ENCODE results near the gene FKBP3. TPM values are rescaled to one million over a fixed set of nuclear protein-coding genes. Genes with fewer than 3 reads are reported as not detected.
A peak's percentile ranks its signal among the peaks of the same experiment; 100 is the strongest.

Gene FKBP3
- total and polyA plus RNA-seq, 2 experiments from 2014 or later: 114 to 699 TPM

DNA sequence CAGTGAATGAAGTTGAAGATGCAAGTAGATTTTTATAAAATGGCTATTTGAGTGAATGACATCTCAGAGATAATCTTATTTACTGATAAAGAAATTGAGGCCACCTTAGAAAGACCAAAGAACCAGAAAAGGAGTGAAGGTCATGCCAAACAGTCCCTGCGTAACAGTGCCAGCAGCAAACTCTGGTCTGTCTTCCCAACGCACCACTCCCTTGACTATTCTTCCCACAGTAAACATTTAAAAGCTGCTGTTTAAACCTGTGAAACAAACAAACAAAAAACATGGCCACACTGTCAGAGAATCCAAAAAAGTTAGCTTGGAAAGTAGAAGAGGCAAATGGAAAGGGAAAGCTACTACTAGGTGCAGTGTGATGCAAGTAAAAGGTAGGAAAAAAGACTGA lies 51.9 kb downstream of the FKBP3 start:
- Histone ChIP-seq H3K4me3 (no peak overlapping the region), H3K36me3 (ENCODE audit: insufficient read depth) (no peaks in the 10 kb centered on the region), H3K27ac (ENCODE audit: low read depth) (no peak overlapping the region; the same call in 1 of the 2 replicates), H3K9me2 (ENCODE audit: insufficient read depth) (no peaks in the 10 kb centered on the region), H2AFZ (peak overlapping the region; percentile 83; the same call in 1 of the 2 replicates), H3F3A (replicated peaks; ENCODE audit: low read depth) (no peaks in the 10 kb centered on the region), H4K20me1 (replicated peaks; ENCODE audit: insufficient read depth) (peaks cover 18% of the 10 kb centered on the region), H3K27me3 (ENCODE audit: insufficient read depth) (no peaks in the 10 kb centered on the region), H3K79me2 (replicated peaks; ENCODE audit: insufficient read depth) (peaks cover 34% of the 10 kb centered on the region), H3K4me2 (no peak overlapping the region), H3K4me1 (ENCODE audit: insufficient read depth) (no peaks in the 10 kb centered on the region; the same call in 1 of the 2 replicates)
- Mint-ChIP-seq H3K27ac (no peak overlapping the region), H3K9me3 (peaks cover 5% of the 10 kb centered on the region; the same call in 2 of the 3 replicates), H3K36me3 (ENCODE audit: low read depth) (peaks cover 3% of the 10 kb centered on the region; the same call in 2 of the 3 replicates), H3K27me3 (ENCODE audit: insufficient read depth, low read depth, poor library complexity) (peaks cover 12% of the 10 kb centered on the region), H3K4me1 (peaks cover 21% of the 10 kb centered on the region), H3K4me3 (no peak overlapping the region; the same call in 2 of the 3 replicates)
- DNase-seq (ENCODE audit: low spot score) (no peak), ATAC-seq (no peak)
- TF ChIP-seq EZH2 (IDR thresholded peaks at IDR 0.05; ENCODE audit: low read depth, unreplicated experiment): no peak
- no peak for TF ChIP-seq POLR2AphosphoS5 (IDR thresholded peaks at IDR 0.05; ENCODE audit: low read depth)
- TF ChIP-seq, protein P1, sequence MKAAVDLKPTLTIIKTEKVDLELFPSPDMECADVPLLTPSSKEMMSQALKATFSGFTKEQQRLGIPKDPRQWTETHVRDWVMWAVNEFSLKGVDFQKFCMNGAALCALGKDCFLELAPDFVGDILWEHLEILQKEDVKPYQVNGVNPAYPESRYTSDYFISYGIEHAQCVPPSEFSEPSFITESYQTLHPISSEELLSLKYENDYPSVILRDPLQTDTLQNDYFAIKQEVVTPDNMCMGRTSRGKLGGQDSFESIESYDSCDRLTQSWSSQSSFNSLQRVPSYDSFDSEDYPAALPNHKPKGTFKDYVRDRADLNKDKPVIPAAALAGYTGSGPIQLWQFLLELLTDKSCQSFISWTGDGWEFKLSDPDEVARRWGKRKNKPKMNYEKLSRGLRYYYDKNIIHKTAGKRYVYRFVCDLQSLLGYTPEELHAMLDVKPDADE (IDR thresholded peaks at IDR 0.05): no peak
- TF ChIP-seq ZNF331 (CRISPR knock-in tag; IDR thresholded peaks at IDR 0.05; ENCODE audit: low read depth): no peak
- no peak for TF ChIP-seq JUNB (IDR thresholded peaks at IDR 0.05; ENCODE audit: unreplicated experiment)
- TF ChIP-seq, protein P2, sequence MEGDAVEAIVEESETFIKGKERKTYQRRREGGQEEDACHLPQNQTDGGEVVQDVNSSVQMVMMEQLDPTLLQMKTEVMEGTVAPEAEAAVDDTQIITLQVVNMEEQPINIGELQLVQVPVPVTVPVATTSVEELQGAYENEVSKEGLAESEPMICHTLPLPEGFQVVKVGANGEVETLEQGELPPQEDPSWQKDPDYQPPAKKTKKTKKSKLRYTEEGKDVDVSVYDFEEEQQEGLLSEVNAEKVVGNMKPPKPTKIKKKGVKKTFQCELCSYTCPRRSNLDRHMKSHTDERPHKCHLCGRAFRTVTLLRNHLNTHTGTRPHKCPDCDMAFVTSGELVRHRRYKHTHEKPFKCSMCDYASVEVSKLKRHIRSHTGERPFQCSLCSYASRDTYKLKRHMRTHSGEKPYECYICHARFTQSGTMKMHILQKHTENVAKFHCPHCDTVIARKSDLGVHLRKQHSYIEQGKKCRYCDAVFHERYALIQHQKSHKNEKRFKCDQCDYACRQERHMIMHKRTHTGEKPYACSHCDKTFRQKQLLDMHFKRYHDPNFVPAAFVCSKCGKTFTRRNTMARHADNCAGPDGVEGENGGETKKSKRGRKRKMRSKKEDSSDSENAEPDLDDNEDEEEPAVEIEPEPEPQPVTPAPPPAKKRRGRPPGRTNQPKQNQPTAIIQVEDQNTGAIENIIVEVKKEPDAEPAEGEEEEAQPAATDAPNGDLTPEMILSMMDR (conservative IDR thresholded peaks at IDR 0.05; ENCODE audit: low read depth in 2 of 2): no peak
- no peak for TF ChIP-seq STAT1 (IDR thresholded peaks at IDR 0.05; ENCODE audit: unreplicated experiment)
- TF ChIP-seq CREB1 (CRISPR knock-in tag; IDR thresholded peaks at IDR 0.05; ENCODE audit: low read depth): no peak
- TF ChIP-seq ZNF114 (CRISPR knock-in tag; IDR thresholded peaks at IDR 0.05): no peak
- no peak for TF ChIP-seq NANOG (IDR thresholded peaks at IDR 0.05; ENCODE audit: borderline replicate concordance)
- TF ChIP-seq, protein P3, sequence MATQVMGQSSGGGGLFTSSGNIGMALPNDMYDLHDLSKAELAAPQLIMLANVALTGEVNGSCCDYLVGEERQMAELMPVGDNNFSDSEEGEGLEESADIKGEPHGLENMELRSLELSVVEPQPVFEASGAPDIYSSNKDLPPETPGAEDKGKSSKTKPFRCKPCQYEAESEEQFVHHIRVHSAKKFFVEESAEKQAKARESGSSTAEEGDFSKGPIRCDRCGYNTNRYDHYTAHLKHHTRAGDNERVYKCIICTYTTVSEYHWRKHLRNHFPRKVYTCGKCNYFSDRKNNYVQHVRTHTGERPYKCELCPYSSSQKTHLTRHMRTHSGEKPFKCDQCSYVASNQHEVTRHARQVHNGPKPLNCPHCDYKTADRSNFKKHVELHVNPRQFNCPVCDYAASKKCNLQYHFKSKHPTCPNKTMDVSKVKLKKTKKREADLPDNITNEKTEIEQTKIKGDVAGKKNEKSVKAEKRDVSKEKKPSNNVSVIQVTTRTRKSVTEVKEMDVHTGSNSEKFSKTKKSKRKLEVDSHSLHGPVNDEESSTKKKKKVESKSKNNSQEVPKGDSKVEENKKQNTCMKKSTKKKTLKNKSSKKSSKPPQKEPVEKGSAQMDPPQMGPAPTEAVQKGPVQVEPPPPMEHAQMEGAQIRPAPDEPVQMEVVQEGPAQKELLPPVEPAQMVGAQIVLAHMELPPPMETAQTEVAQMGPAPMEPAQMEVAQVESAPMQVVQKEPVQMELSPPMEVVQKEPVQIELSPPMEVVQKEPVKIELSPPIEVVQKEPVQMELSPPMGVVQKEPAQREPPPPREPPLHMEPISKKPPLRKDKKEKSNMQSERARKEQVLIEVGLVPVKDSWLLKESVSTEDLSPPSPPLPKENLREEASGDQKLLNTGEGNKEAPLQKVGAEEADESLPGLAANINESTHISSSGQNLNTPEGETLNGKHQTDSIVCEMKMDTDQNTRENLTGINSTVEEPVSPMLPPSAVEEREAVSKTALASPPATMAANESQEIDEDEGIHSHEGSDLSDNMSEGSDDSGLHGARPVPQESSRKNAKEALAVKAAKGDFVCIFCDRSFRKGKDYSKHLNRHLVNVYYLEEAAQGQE (IDR thresholded peaks at IDR 0.05; ENCODE audit: unreplicated experiment): no peak
- TF ChIP-seq, protein P4, sequence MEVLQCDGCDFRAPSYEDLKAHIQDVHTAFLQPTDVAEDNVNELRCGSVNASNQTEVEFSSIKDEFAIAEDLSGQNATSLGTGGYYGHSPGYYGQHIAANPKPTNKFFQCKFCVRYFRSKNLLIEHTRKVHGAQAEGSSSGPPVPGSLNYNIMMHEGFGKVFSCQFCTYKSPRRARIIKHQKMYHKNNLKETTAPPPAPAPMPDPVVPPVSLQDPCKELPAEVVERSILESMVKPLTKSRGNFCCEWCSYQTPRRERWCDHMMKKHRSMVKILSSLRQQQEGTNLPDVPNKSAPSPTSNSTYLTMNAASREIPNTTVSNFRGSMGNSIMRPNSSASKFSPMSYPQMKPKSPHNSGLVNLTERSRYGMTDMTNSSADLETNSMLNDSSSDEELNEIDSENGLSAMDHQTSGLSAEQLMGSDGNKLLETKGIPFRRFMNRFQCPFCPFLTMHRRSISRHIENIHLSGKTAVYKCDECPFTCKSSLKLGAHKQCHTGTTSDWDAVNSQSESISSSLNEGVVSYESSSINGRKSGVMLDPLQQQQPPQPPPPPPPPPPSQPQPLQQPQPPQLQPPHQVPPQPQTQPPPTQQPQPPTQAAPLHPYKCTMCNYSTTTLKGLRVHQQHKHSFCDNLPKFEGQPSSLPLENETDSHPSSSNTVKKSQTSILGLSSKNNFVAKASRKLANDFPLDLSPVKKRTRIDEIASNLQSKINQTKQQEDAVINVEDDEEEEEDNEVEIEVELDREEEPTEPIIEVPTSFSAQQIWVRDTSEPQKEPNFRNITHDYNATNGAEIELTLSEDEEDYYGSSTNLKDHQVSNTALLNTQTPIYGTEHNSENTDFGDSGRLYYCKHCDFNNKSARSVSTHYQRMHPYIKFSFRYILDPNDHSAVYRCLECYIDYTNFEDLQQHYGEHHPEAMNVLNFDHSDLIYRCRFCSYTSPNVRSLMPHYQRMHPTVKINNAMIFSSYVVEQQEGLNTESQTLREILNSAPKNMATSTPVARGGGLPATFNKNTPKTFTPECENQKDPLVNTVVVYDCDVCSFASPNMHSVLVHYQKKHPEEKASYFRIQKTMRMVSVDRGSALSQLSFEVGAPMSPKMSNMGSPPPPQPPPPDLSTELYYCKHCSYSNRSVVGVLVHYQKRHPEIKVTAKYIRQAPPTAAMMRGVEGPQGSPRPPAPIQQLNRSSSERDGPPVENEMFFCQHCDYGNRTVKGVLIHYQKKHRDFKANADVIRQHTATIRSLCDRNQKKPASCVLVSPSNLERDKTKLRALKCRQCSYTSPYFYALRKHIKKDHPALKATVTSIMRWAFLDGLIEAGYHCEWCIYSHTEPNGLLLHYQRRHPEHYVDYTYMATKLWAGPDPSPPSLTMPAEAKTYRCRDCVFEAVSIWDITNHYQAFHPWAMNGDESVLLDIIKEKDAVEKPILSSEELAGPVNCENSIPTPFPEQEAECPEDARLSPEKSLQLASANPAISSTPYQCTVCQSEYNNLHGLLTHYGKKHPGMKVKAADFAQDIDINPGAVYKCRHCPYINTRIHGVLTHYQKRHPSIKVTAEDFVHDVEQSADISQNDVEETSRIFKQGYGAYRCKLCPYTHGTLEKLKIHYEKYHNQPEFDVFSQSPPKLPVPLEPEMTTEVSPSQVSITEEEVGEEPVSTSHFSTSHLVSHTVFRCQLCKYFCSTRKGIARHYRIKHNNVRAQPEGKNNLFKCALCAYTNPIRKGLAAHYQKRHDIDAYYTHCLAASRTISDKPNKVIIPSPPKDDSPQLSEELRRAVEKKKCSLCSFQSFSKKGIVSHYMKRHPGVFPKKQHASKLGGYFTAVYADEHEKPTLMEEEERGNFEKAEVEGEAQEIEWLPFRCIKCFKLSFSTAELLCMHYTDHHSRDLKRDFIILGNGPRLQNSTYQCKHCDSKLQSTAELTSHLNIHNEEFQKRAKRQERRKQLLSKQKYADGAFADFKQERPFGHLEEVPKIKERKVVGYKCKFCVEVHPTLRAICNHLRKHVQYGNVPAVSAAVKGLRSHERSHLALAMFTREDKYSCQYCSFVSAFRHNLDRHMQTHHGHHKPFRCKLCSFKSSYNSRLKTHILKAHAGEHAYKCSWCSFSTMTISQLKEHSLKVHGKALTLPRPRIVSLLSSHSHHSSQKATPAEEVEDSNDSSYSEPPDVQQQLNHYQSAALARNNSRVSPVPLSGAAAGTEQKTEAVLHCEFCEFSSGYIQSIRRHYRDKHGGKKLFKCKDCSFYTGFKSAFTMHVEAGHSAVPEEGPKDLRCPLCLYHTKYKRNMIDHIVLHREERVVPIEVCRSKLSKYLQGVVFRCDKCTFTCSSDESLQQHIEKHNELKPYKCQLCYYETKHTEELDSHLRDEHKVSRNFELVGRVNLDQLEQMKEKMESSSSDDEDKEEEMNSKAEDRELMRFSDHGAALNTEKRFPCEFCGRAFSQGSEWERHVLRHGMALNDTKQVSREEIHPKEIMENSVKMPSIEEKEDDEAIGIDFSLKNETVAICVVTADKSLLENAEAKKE (CRISPR knock-in tag; IDR thresholded peaks at IDR 0.05): no peak
- TF ChIP-seq EZH2phosphoT487 (IDR thresholded peaks at IDR 0.05; ENCODE audit: unreplicated experiment): no peak
